Right atrium auricular region (tissue), 2 donors: ENCODE results near the gene SENP7. TPM values are rescaled to one million over a fixed set of nuclear protein-coding genes. Genes with fewer than 3 reads are reported as not detected.
A peak's percentile ranks its signal among the peaks of the same experiment; 100 is the strongest.

ENCODE experiments used
- DNase-seq: peaks from one replicate; pipeline ENCODE4 v3.0.0-alpha.2; 2019; ENCODE audit warnings: low spot score
- H3K27ac ChIP-seq, 2 donors: fragments of 200-600 bp; sonication (generic); 1 replicate in 1 of 2; 2 replicates in 1 of 2; pipeline ENCODE4 v1.5.1; 2016 to 2019
- H3K27me3 ChIP-seq, 2 donors: fragments of 200-600 bp; sonication (generic); one replicate each; pipeline versions ENCODE4 v1.5.1 to v1.6.0; 2017 to 2019
- H3K36me3 ChIP-seq: fragments of 200-600 bp; sonication (generic); one replicate; pipeline ENCODE4 v1.5.1; 2016
- H3K4me1 ChIP-seq, 2 donors: fragments of 200-600 bp; sonication (generic); one replicate each; pipeline versions ENCODE4 v1.5.1 to v1.6.0; 2017 to 2019
- H3K4me3 ChIP-seq, 2 donors: fragments of 200-600 bp; sonication (generic); 1 replicate in 1 of 2; 2 replicates in 1 of 2; pipeline ENCODE4 v1.5.1; 2017 to 2019; ENCODE audit warnings: mild to moderate bottlenecking in 1 of 2, moderate library complexity in 1 of 2
- H3K9me3 ChIP-seq, 2 donors: fragments of 200-600 bp; sonication (generic); one replicate each; pipeline ENCODE4 v1.5.1; 2019
- CTCF ChIP-seq, 2 donors: fragments of 200-600 bp; sonication (generic); IDR thresholded peaks; one replicate each; pipeline ENCODE4 v1.5.1; 2019; ENCODE audit warnings: antibody characterized with exemption in 2 of 2
- total RNA-seq, 2 donors: library from RNA; depleted of rRNA; stranded (reverse); fragments of >200 nt; gene quantifications; one replicate each; pipeline ENCODE4 v1.1.0, GENCODE V29; 2016

The SENP7 gene
- total RNA-seq, 2 donors from 2014 or later = 6.1 to 10.1 TPM

GRCh38 chr3:101383156-101383575 is 129.8 kb downstream of the SENP7 start:
- Histone ChIP-seq H3K4me1 (peaks cover 0 to 28% of the 10 kb centered on the region in 2 donors), H3K27ac (no peak overlapping the region), H3K36me3 (no peaks in the 10 kb centered on the region), H3K27me3 (no peaks in the 10 kb centered on the region), H3K4me3 (no peak overlapping the region), H3K9me3 (peaks cover 0 to 9% of the 10 kb centered on the region in 2 donors)
- no peak for TF ChIP-seq CTCF (IDR thresholded peaks at IDR 0.05)
- no peak for DNase-seq

DNA sequence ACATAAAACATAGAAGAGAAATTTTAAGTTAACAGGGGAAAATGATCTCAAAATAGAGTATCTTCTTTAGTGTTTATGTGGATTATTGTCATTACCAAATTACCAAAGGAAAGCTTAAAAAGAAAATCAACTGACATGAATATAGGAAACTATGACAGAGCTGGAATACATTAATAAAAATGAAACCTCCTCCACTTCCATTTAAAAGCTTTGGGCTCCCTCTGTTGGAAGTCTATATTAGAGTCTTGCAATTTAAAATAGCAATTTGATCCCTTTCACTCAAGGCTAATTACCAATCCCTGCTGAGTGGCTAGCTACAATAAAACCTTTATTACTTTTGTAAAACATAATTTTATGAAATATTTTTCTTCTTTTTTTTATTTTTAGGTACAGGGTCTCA is 131.2 kb downstream of the SENP7 start:
- peak in 1 of 2 donors; percentile 65 for TF ChIP-seq CTCF (IDR thresholded peaks at IDR 0.05)
- no peaks in the 10 kb centered on the region for H3K36me3 ChIP-seq
- no peak for DNase-seq
- H3K27me3 ChIP-seq = no peaks in the 10 kb centered on the region
- peaks cover 0 to 6% of the 10 kb centered on the region in 2 donors for H3K9me3 ChIP-seq
- peaks cover 0 to 40% of the 10 kb centered on the region in 2 donors for H3K4me1 ChIP-seq
- no peak overlapping the region for H3K27ac ChIP-seq
- no peak overlapping the region for H3K4me3 ChIP-seq

GRCh38 chr3:101379658-101380376 is 133.2 kb downstream of the SENP7 start:
- H3K9me3 ChIP-seq = peaks cover 0 to 6% of the 10 kb centered on the region in 2 donors
- H3K4me3 ChIP-seq = no peak overlapping the region
- no peak for TF ChIP-seq CTCF (IDR thresholded peaks at IDR 0.05)
- peaks cover 0 to 26% of the 10 kb centered on the region in 2 donors for H3K4me1 ChIP-seq
- H3K36me3 ChIP-seq = no peaks in the 10 kb centered on the region
- H3K27me3 ChIP-seq = no peaks in the 10 kb centered on the region
- DNase-seq = no peak
- peak overlapping the region in 1 of 2 donors; percentile 4 for H3K27ac ChIP-seq

DNA sequence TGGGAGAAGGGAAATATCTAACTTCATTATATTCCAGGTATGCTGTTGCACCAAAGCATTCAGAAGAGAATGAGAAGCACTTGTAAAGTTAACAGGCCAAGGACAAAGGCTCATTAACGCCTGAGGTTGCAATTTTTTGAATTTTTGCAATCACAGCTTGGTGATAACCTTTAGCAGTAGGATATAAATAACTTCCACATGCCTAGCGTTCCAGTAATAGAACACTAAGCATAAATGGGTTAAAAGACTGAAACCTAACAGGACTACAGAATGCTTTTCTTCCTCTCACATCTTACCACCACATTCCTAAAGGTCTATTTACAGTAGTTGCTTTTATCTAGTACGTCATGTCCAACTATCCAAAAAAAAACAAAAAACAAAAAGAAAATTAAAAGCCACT is 135.2 kb downstream of the SENP7 start:
- no peak for TF ChIP-seq CTCF (IDR thresholded peaks at IDR 0.05)
- Histone ChIP-seq H3K4me3 (no peak overlapping the region), H3K36me3 (no peaks in the 10 kb centered on the region), H3K4me1 (peaks cover 0 to 20% of the 10 kb centered on the region in 2 donors), H3K27ac (peak overlapping the region in 1 of 2 donors; percentile 72), H3K27me3 (no peaks in the 10 kb centered on the region), H3K9me3 (peaks cover 0 to 6% of the 10 kb centered on the region in 2 donors)
- DNase-seq = no peak

- H3K9me3 ChIP-seq = peaks cover 0 to 6% of the 10 kb centered on the region in 2 donors
- H3K36me3 ChIP-seq = no peaks in the 10 kb centered on the region
- no peak for TF ChIP-seq CTCF (IDR thresholded peaks at IDR 0.05)
- DNase-seq = no peak
- no peak overlapping the region for H3K4me3 ChIP-seq
- no peaks in the 10 kb centered on the region for H3K27me3 ChIP-seq
- H3K4me1 ChIP-seq = peaks cover 0 to 19% of the 10 kb centered on the region in 2 donors
- peak overlapping the region in 1 of 2 donors; percentile 72 for H3K27ac ChIP-seq
Observed at GRCh38 chr3:101377209-101377608, 135.8 kb downstream of the SENP7 start.
